Activated B cell treated with CpG ODN at 0.5 μM for 24 hours (primary cell): ENCODE results near the gene TNFSF13B. TPM values are rescaled to one million over a fixed set of nuclear protein-coding genes. Genes with fewer than 3 reads are reported as not detected.

ENCODE experiments used
- ATAC-seq: fragments of 200-7000 bp; cut with Tn5 transposase; one replicate; pipeline ENCODE4 v1.10.0; 2021; ENCODE audit warnings: low read depth, mild to moderate bottlenecking, moderate library complexity
- CTCF ChIA-PET: fragments of 350-600 bp; sonication (Branson Sonifier 250); formaldehyde crosslinking; loops from one replicate; lab custom pipeline; 2021; ENCODE audit warnings: antibody characterized with exemption; lab: Charles Lee
- POLR2A ChIA-PET: fragments of 350-600 bp; sonication (Branson Sonifier 250); formaldehyde crosslinking; loops from one replicate; lab custom pipeline; 2021; ENCODE audit warnings: antibody characterized with exemption; lab: Charles Lee
- DNase-seq: peaks from one replicate; pipeline ENCODE4 v3.0.0; 2022
- H3K27ac Mint-ChIP-seq: one replicate; pipeline ENCODE4 v1.8.0; 2020; ENCODE audit warnings: mixed read lengths
- H3K27me3 Mint-ChIP-seq: one replicate; pipeline ENCODE4 v1.8.0; 2021; ENCODE audit warnings: mixed read lengths
- H3K36me3 Mint-ChIP-seq: one replicate; pipeline ENCODE4 v1.8.0; 2021; ENCODE audit warnings: low read depth, mixed read lengths
- H3K4me1 Mint-ChIP-seq: one replicate; pipeline ENCODE4 v1.8.0; 2021; ENCODE audit warnings: mixed read lengths
- H3K4me3 Mint-ChIP-seq: one replicate; pipeline ENCODE4 v1.8.0; 2020; ENCODE audit warnings: mild to moderate bottlenecking, mixed read lengths
- H3K9me3 Mint-ChIP-seq: one replicate; pipeline ENCODE4 v1.8.0; 2020; ENCODE audit warnings: mixed read lengths
- CTCF ChIP-seq: fragments of 200-600 bp; IDR thresholded peaks from one replicate; pipeline ENCODE4 v1.8.0; 2022; ENCODE audit warnings: antibody characterized with exemption, mild to moderate bottlenecking
- intact Hi-C: fragments of 100-400 bp; cut with micrococcal nuclease; formaldehyde crosslinking; loops from one replicate; pipeline ENCODE4 v1.15.1; 2024
- total RNA-seq: library from RNA; stranded (reverse); gene quantifications from 2 replicates; pipeline ENCODE4 v1.2.3, GENCODE V29; 2022

The TNFSF13B gene
- total RNA-seq, 1 donor from 2014 or later, result 2.7 TPM

- CTCF ChIA-PET, result interaction anchor here (1.2 to 1.3 kb wide), 2 partner anchors 13 to 669 kb away, joined by 4 read pairs; no protein-coding TSS in a partner anchor
- intact Hi-C loops, result loop anchor here (2.0 to 10.0 kb wide), 3 partner anchors 97 to 503 kb away; no protein-coding TSS in a partner anchor
- POLR2A ChIA-PET, result no interaction called here
- no peaks in the 10 kb centered on the region for H3K9me3 Mint-ChIP-seq
- DNase-seq (no peak), ATAC-seq (peak; percentile 54)
- H3K27me3 Mint-ChIP-seq, result no peaks in the 10 kb centered on the region
- no peak overlapping the region for H3K4me3 Mint-ChIP-seq
- peaks cover 24% of the 10 kb centered on the region for H3K36me3 Mint-ChIP-seq
- peak overlapping the region; percentile 8 for H3K27ac Mint-ChIP-seq
- no peak for TF ChIP-seq CTCF
- peaks cover 52% of the 10 kb centered on the region for H3K4me1 Mint-ChIP-seq
These were observed 43.3 kb upstream of the TNFSF13B start for GRCh38 chr13:108226184-108226583.

- no peaks in the 10 kb centered on the region for H3K9me3 Mint-ChIP-seq
- CTCF ChIA-PET, result interaction anchor here (0.6 kb wide), 1 partner anchor 95 kb away, joined by 3 read pairs; no protein-coding TSS in a partner anchor
- peaks cover 54% of the 10 kb centered on the region for H3K4me1 Mint-ChIP-seq
- H3K36me3 Mint-ChIP-seq, result peaks cover 22% of the 10 kb centered on the region
- POLR2A ChIA-PET, result no interaction called here
- ATAC-seq (no peak), DNase-seq (no peak)
- H3K27ac Mint-ChIP-seq, result no peak overlapping the region
- intact Hi-C loops, result loop anchor here (1.0 to 10.0 kb wide), 6 partner anchors 9 to 668 kb away; partner anchors contain the start of genes ABHD13 and TNFSF13B
- H3K27me3 Mint-ChIP-seq, result no peaks in the 10 kb centered on the region
- peak; percentile 96 for TF ChIP-seq CTCF
- H3K4me3 Mint-ChIP-seq, result no peak overlapping the region
These were observed 41.8 kb upstream of the TNFSF13B start for GRCh38 chr13:108227651-108228272.

- no peak for DNase-seq
- intact Hi-C loops, result no loop called here
- POLR2A ChIA-PET, result no interaction called here
- H3K4me1 Mint-ChIP-seq, result peaks cover 37% of the 10 kb centered on the region
- H3K9me3 Mint-ChIP-seq, result no peaks in the 10 kb centered on the region
- CTCF ChIA-PET, result interaction anchor here (1.4 kb wide), 1 partner anchor 54 kb away, joined by 3 read pairs; no protein-coding TSS in a partner anchor
- no peak overlapping the region for H3K4me3 Mint-ChIP-seq
- TF ChIP-seq CTCF, result no peak
- no peak overlapping the region for H3K27ac Mint-ChIP-seq
- H3K27me3 Mint-ChIP-seq, result no peaks in the 10 kb centered on the region
- ATAC-seq, result no peak
- peaks cover 24% of the 10 kb centered on the region for H3K36me3 Mint-ChIP-seq
These were observed 39.1 kb upstream of the TNFSF13B start for GRCh38 chr13:108230377-108230776.

GRCh38 chr13:108249150-108249549 lies 20.4 kb upstream of the TNFSF13B start:
- peaks cover 19% of the 10 kb centered on the region for H3K9me3 Mint-ChIP-seq
- H3K4me3 Mint-ChIP-seq, result no peak overlapping the region
- peaks cover 2% of the 10 kb centered on the region for H3K36me3 Mint-ChIP-seq
- H3K27ac Mint-ChIP-seq, result no peak overlapping the region
- ATAC-seq (no peak), DNase-seq (no peak)
- POLR2A ChIA-PET, result no interaction called here
- intact Hi-C loops, result no loop called here
- TF ChIP-seq CTCF, result no peak
- CTCF ChIA-PET, result no interaction called here
- H3K27me3 Mint-ChIP-seq, result no peaks in the 10 kb centered on the region
- no peaks in the 10 kb centered on the region for H3K4me1 Mint-ChIP-seq

GRCh38 chr13:108257248-108257647 lies 12.3 kb upstream of the TNFSF13B start:
- Mint-ChIP-seq H3K4me1 (no peaks in the 10 kb centered on the region), H3K4me3 (no peak overlapping the region), H3K9me3 (no peaks in the 10 kb centered on the region), H3K27me3 (no peaks in the 10 kb centered on the region), H3K27ac (no peak overlapping the region), H3K36me3 (peaks cover 8% of the 10 kb centered on the region)
- ChIA-PET POLR2A (no interaction called here), CTCF (no interaction called here)
- ATAC-seq (no peak), DNase-seq (no peak)
- TF ChIP-seq CTCF, result no peak
- intact Hi-C loops, result no loop called here
